Tibial nerve (tissue), 4 donors: ENCODE results near the gene NLRP9. TPM values are rescaled to one million over a fixed set of nuclear protein-coding genes. Genes with fewer than 3 reads are reported as not detected.

Experiments
- DNase-seq, 2 donors: peaks; one replicate each; pipeline ENCODE4 v3.0.0-alpha.2; 2019; ENCODE audit warnings: low spot score in 2 of 2
- H3K27ac ChIP-seq, 4 donors: fragments of 200-600 bp; sonication (generic) in 3 of 4; one replicate each; pipeline ENCODE4 v1.5.1; 2017 to 2019; ENCODE audit warnings: mild to moderate bottlenecking in 1 of 4
- H3K27me3 ChIP-seq, 2 donors: fragments of 200-600 bp; sonication (generic) in 1 of 2; one replicate each; pipeline versions ENCODE4 v1.5.1 to v1.6.0; 2017 to 2019
- H3K36me3 ChIP-seq, 3 donors: fragments of 200-600 bp; sonication (generic); one replicate each; pipeline ENCODE4 v1.5.1; 2018 to 2019
- H3K4me1 ChIP-seq, 4 donors: fragments of 200-600 bp; sonication (generic) in 3 of 4; one replicate each; pipeline ENCODE4 v1.5.1; 2017 to 2019
- H3K4me3 ChIP-seq, 4 donors: fragments of 200-600 bp; sonication (generic) in 3 of 4; one replicate each; pipeline ENCODE4 v1.5.1; 2017 to 2019; ENCODE audit warnings: mild to moderate bottlenecking in 1 of 4, moderate library complexity in 1 of 4
- H3K9me3 ChIP-seq, 4 donors: fragments of 200-600 bp; sonication (generic) in 3 of 4; one replicate each; pipeline ENCODE4 v1.5.1; 2017 to 2019
- CTCF ChIP-seq, 5 experiments: fragments of 200-600 bp in 3 of 5; fragments of 450-650 bp in 2 of 5; sonication (generic) in 3 of 5; IDR thresholded peaks; one replicate each; pipeline ENCODE4 v1.5.1; 2016 to 2019; ENCODE audit warnings: antibody characterized with exemption in 5 of 5, mild to moderate bottlenecking in 3 of 5, moderate library complexity in 2 of 5
- EP300 ChIP-seq, 2 donors: sonication (generic); formaldehyde crosslinking; IDR thresholded peaks; one replicate each; pipeline ENCODE4 v1.6.1; 2017; ENCODE audit warnings: antibody characterized with exemption in 2 of 2, mild to moderate bottlenecking in 1 of 2
- POLR2A ChIP-seq, 2 donors: fragments of 450-650 bp; IDR thresholded peaks; one replicate each; pipeline ENCODE4 v1.6.1; 2017; ENCODE audit warnings: antibody characterized with exemption in 2 of 2, mild to moderate bottlenecking in 2 of 2, moderate library complexity in 2 of 2
- WGBS, 2 donors: methylation state at CpG; one replicate each; pipeline ENCODE4 v1.1.5; 2018; 5-methylcytosine and 5-hydroxymethylcytosine counted together
- total RNA-seq, 4 donors: library from RNA; depleted of rRNA; stranded (reverse); fragments of >200 nt; gene quantifications; one replicate each; pipeline ENCODE4 v1.1.0, GENCODE V29; 2016

NLRP9 gene
- total RNA-seq, 4 donors from 2014 or later = not detected

GRCh38 chr19:55690769-55691545 lies 47.2 kb downstream of the NLRP9 start:
- WGBS, 2 donors = 92% methylated on average over 30 to 31 of the region's 31 CpGs
- no peaks in the 10 kb centered on the region for H3K9me3 ChIP-seq
- no peak for DNase-seq
- no peaks in the 10 kb centered on the region for H3K27me3 ChIP-seq
- H3K36me3 ChIP-seq = peaks cover 0 to 100% (median 41%) of the 10 kb centered on the region in 3 donors
- H3K4me3 ChIP-seq = no peak overlapping the region
- TF ChIP-seq CTCF (IDR thresholded peaks at IDR 0.05) (no peak), POLR2A (IDR thresholded peaks at IDR 0.05) (no peak), EP300 (IDR thresholded peaks at IDR 0.05) (no peak)
- peaks cover 0 to 16% (median 0%) of the 10 kb centered on the region in 4 donors for H3K4me1 ChIP-seq
- no peak overlapping the region for H3K27ac ChIP-seq

GRCh38 chr19:55690109-55690768 lies 48.0 kb downstream of the NLRP9 start:
- H3K27me3 ChIP-seq = no peaks in the 10 kb centered on the region
- H3K36me3 ChIP-seq = peaks cover 0 to 100% (median 48%) of the 10 kb centered on the region in 3 donors

GRCh38 chr19:55689411-55690108 lies 48.6 kb downstream of the NLRP9 start:
- 92 to 93% methylated on average over 31 to 35 of the region's 35 CpGs for WGBS, 2 donors
- no peaks in the 10 kb centered on the region for H3K27me3 ChIP-seq
- no peaks in the 10 kb centered on the region for H3K9me3 ChIP-seq
- H3K36me3 ChIP-seq = peaks cover 0 to 100% (median 51%) of the 10 kb centered on the region in 3 donors
- H3K27ac ChIP-seq = no peak overlapping the region
- DNase-seq = no peak
- H3K4me3 ChIP-seq = no peak overlapping the region
- TF ChIP-seq EP300 (IDR thresholded peaks at IDR 0.05) (no peak), POLR2A (IDR thresholded peaks at IDR 0.05) (no peak)
- H3K4me1 ChIP-seq = peaks cover 0 to 23% (median 0%) of the 10 kb centered on the region in 4 donors

More at GRCh38 chr19:55690109-55690768, 48.0 kb downstream of the NLRP9 start:
- no peak for DNase-seq
- H3K4me3 ChIP-seq = no peak overlapping the region
- H3K9me3 ChIP-seq = no peaks in the 10 kb centered on the region
- peaks cover 0 to 23% (median 0%) of the 10 kb centered on the region in 4 donors for H3K4me1 ChIP-seq
- WGBS, 2 donors = 87 to 88% methylated on average over 24 to 25 of the region's 25 CpGs
- TF ChIP-seq EP300 (IDR thresholded peaks at IDR 0.05) = no peak
- no peak for TF ChIP-seq CTCF (IDR thresholded peaks at IDR 0.05)
- no peak for TF ChIP-seq POLR2A (IDR thresholded peaks at IDR 0.05)
- H3K27ac ChIP-seq = no peak overlapping the region

GRCh38 chr19:55688422-55689218 lies 49.6 kb downstream of the NLRP9 start:
- Histone ChIP-seq H3K36me3 (peaks cover 0 to 100% (median 51%) of the 10 kb centered on the region in 3 donors), H3K27me3 (no peaks in the 10 kb centered on the region), H3K4me1 (peaks cover 0 to 23% (median 0%) of the 10 kb centered on the region in 4 donors), H3K9me3 (no peaks in the 10 kb centered on the region), H3K27ac (peak overlapping the region in 1 of 4 donors; percentile 62), H3K4me3 (no peak overlapping the region)
- no peak for TF ChIP-seq EP300 (IDR thresholded peaks at IDR 0.05)
- no peak for TF ChIP-seq CTCF (IDR thresholded peaks at IDR 0.05)
- no peak for TF ChIP-seq POLR2A (IDR thresholded peaks at IDR 0.05)
- 73 to 77% methylated on average over 20 to 27 of the region's 27 CpGs for WGBS, 2 donors
- DNase-seq = no peak
